Measurements from ENCODE around the gene ASB16.

GRCh38 chr17:44203731-44204440, 33.4 kb downstream of the ASB16 start:
- TF ChIP-seq CTCF (IDR thresholded peaks at IDR 0.05) (peak; percentile 9 to 47 (median 44)), POLR2A (IDR thresholded peaks at IDR 0.05) (no peak)
